Measurements from ENCODE around the gene HIGD1C. TPM values are rescaled to one million over a fixed set of nuclear protein-coding genes. Genes with fewer than 3 reads are reported as not detected.

HIGD1C gene
- total and polyA plus RNA-seq, 4 donors, result not detected

GRCh38 chr12:50933459-50934124 is 18.8 kb upstream of the HIGD1C start:
- peaks cover 2 to 18% (median 5%) of the 10 kb centered on the region in 5 donors for H3K4me1 ChIP-seq (ENCODE audit: control insufficient read depth in 5 of 5, insufficient read depth in 5 of 5, low read length in 5 of 5)
- no peak for TF ChIP-seq CTCF (IDR thresholded peaks at IDR 0.05; ENCODE audit: control extremely low read depth, extremely low read depth)
- ATAC-seq (ENCODE audit: insufficient read depth, low FRiP score), result no peak
- no peak overlapping the region for H3K4me3 ChIP-seq
- WGBS, 2 donors, result 95 to 96% methylated on average over 2 of the region's 2 CpGs
- DNase-seq, result no peak
- no peaks in the 10 kb centered on the region for H3K27me3 ChIP-seq (ENCODE audit: control insufficient read depth in 3 of 3, insufficient read depth in 3 of 3, low read length in 2 of 3)
- peaks cover 0 to 9% (median 3%) of the 10 kb centered on the region in 4 donors for H3K9me3 ChIP-seq (ENCODE audit: control insufficient read depth in 4 of 4, insufficient read depth in 3 of 4, low read length in 3 of 4)
- no peak overlapping the region for H3K9ac ChIP-seq (ENCODE audit: insufficient read depth in 1 of 2, low read length in 2 of 2)
- H3K36me3 ChIP-seq (ENCODE audit: control insufficient read depth in 4 of 4, insufficient read depth in 4 of 4, low read length in 4 of 4), result peaks cover 0 to 14% (median 7%) of the 10 kb centered on the region in 4 donors
- peak overlapping the region in 1 of 2 donors; percentile 5 for H3K27ac ChIP-seq (ENCODE audit: low read depth in 1 of 2, low read length in 1 of 2)

- Histone ChIP-seq H3K9me3 (ENCODE audit: control insufficient read depth in 4 of 4, insufficient read depth in 3 of 4, low read length in 3 of 4) (peaks cover 0 to 9% (median 3%) of the 10 kb centered on the region in 4 donors), H3K36me3 (ENCODE audit: control insufficient read depth in 4 of 4, insufficient read depth in 4 of 4, low read length in 4 of 4) (peaks cover 0 to 14% (median 7%) of the 10 kb centered on the region in 4 donors), H3K27me3 (ENCODE audit: control insufficient read depth in 3 of 3, insufficient read depth in 3 of 3, low read length in 2 of 3) (no peaks in the 10 kb centered on the region), H3K4me1 (ENCODE audit: control insufficient read depth in 5 of 5, insufficient read depth in 5 of 5, low read length in 5 of 5) (peaks cover 0 to 12% (median 5%) of the 10 kb centered on the region in 5 donors), H3K4me3 (no peak overlapping the region), H3K27ac (ENCODE audit: low read depth in 1 of 2, low read length in 1 of 2) (peak overlapping the region; percentile 55 to 78), H3K9ac (ENCODE audit: insufficient read depth in 1 of 2, low read length in 2 of 2) (peak overlapping the region in 1 of 2 donors; percentile 33)
- TF ChIP-seq CTCF (IDR thresholded peaks at IDR 0.05; ENCODE audit: control extremely low read depth, extremely low read depth), result no peak
- ATAC-seq (ENCODE audit: insufficient read depth, low FRiP score) (no peak), DNase-seq (no peak)
- 14 to 26% methylated on average over 3 of the region's 3 CpGs for WGBS, 2 donors
Observed at GRCh38 chr12:50934371-50934851, 17.9 kb upstream of the HIGD1C start.

GRCh38 chr12:50934981-50935807 is 17.1 kb upstream of the HIGD1C start:
- H3K27ac ChIP-seq (ENCODE audit: low read depth in 1 of 2, low read length in 1 of 2), result peak overlapping the region in 1 of 2 donors; percentile 82
- WGBS, 2 donors, result 50 to 51% methylated on average over 6 of the region's 6 CpGs
- H3K9ac ChIP-seq (ENCODE audit: insufficient read depth in 1 of 2, low read length in 2 of 2), result no peak overlapping the region
- no peaks in the 10 kb centered on the region for H3K27me3 ChIP-seq (ENCODE audit: control insufficient read depth in 3 of 3, insufficient read depth in 3 of 3, low read length in 2 of 3)
- no peak for TF ChIP-seq CTCF (IDR thresholded peaks at IDR 0.05; ENCODE audit: control extremely low read depth, extremely low read depth)
- no peak overlapping the region for H3K4me3 ChIP-seq
- ATAC-seq (ENCODE audit: insufficient read depth, low FRiP score) (no peak), DNase-seq (peak in 1 of 3 donors; percentile 52)
- peaks cover 0 to 12% (median 5%) of the 10 kb centered on the region in 5 donors for H3K4me1 ChIP-seq (ENCODE audit: control insufficient read depth in 5 of 5, insufficient read depth in 5 of 5, low read length in 5 of 5)
- H3K36me3 ChIP-seq (ENCODE audit: control insufficient read depth in 4 of 4, insufficient read depth in 4 of 4, low read length in 4 of 4), result peaks cover 0 to 14% (median 7%) of the 10 kb centered on the region in 4 donors
- peaks cover 0 to 9% (median 3%) of the 10 kb centered on the region in 4 donors for H3K9me3 ChIP-seq (ENCODE audit: control insufficient read depth in 4 of 4, insufficient read depth in 3 of 4, low read length in 3 of 4)
